HCT116 (cell line): ENCODE data around the gene OR9Q2.

Source experiments
- ATF3 ChIP-seq: IDR thresholded peaks from 2 replicates; pipeline ENCODE4 v1.6.1; 2012
- CTCF ChIP-seq, 3 experiments: fragments of 200-600 bp in 1 of 3; sonication (generic) in 1 of 3; IDR thresholded peaks in 2 of 3; conservative IDR thresholded peaks in 1 of 3; 2 replicates each; pipeline ENCODE4 v1.5.1; 2012 to 2017; ENCODE audit warnings: low read depth in 2 of 3, low read length in 2 of 3, antibody characterized with exemption in 1 of 3, borderline replicate concordance in 1 of 3, control low read depth in 1 of 3, mild to moderate bottlenecking in 1 of 3, mixed read lengths in 1 of 3, mixed run types in 1 of 3, moderate library complexity in 1 of 3; ENCODE audit not compliant: insufficient read depth in 1 of 3
- EGR1 ChIP-seq: IDR thresholded peaks from 2 replicates; pipeline ENCODE4 v1.6.1; 2012; ENCODE audit warnings: low read depth
- MAX ChIP-seq: IDR thresholded peaks from 2 replicates; pipeline ENCODE4 v1.6.1; 2012
- POLR2A ChIP-seq: IDR thresholded peaks from 2 replicates; pipeline ENCODE4 v1.7.0; 2011; ENCODE audit warnings: borderline replicate concordance; ENCODE audit not compliant: insufficient read depth, insufficient read length; ENCODE audit errors: extremely low read depth
- SP1 ChIP-seq: IDR thresholded peaks from 2 replicates; pipeline ENCODE4 v1.6.1; 2012; ENCODE audit warnings: low read depth
- ZNF274 ChIP-seq: fragments of 200-500 bp; sonication (Bioruptor generic); IDR thresholded peaks from 2 replicates; pipeline ENCODE4 v1.6.1; 2014; ENCODE audit warnings: mild to moderate bottlenecking, low read depth, low read length, inconsistent platforms

GRCh38 chr11:58178444-58178843 is 10.4 kb upstream of the OR9Q2 start:
- no peak for TF ChIP-seq ATF3
- no peak for TF ChIP-seq SP1
- TF ChIP-seq CTCF (IDR thresholded peaks at IDR 0.05 in 2 of 3, conservative IDR thresholded peaks at IDR 0.05 in 1 of 3; ENCODE audit: borderline replicate concordance in 1 of 3, insufficient read depth in 1 of 3, low read depth in 2 of 3, low read length in 2 of 3), result no peak
- no peak for TF ChIP-seq ZNF274
- TF ChIP-seq MAX, result no peak
- no peak for TF ChIP-seq EGR1
- TF ChIP-seq POLR2A, result no peak
